GM21390 (cell line): ENCODE results near the gene MAPK9.

Source experiments
- ATAC-seq: cut with Tn5 transposase; IDR thresholded peaks from one replicate; pipeline ENCODE4 v1.9.1; 2021; ENCODE audit not compliant: unreplicated experiment

The MAPK9 gene

GRCh38 chr5:180291943-180292831, at the start of gene MAPK9:
MAPK9 (minus strand) TSS chr5:180292083; CDS start chr5:180280561, 11,522 bp downstream.
- ATAC-seq, result peak; percentile 83

GRCh38 chr5:180341595-180341994, 49.7 kb upstream of the MAPK9 start:
- ATAC-seq, result no peak

DNA sequence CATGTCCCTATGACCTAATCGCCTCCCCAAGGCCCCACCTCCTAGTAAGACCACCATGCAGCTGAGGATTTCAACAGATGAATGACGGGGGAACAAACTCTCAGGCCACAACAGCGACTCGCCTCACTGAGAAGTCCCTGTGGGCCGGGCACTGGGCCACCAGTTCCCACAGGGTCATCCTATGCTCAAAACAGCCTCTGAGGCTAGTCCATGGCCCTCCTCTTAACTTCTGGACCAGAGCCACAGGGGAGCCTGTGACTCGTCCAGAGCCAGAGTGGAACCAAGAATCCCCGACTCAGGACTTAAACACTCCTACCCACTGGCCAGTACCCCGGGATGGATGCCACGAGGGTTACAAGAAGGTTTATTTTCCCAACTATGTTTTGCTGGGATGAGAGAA, 49.0 kb upstream of the MAPK9 start:
- ATAC-seq, result no peak

GRCh38 chr5:180339583-180340183, 47.8 kb upstream of the MAPK9 start:
- ATAC-seq, result no peak

DNA sequence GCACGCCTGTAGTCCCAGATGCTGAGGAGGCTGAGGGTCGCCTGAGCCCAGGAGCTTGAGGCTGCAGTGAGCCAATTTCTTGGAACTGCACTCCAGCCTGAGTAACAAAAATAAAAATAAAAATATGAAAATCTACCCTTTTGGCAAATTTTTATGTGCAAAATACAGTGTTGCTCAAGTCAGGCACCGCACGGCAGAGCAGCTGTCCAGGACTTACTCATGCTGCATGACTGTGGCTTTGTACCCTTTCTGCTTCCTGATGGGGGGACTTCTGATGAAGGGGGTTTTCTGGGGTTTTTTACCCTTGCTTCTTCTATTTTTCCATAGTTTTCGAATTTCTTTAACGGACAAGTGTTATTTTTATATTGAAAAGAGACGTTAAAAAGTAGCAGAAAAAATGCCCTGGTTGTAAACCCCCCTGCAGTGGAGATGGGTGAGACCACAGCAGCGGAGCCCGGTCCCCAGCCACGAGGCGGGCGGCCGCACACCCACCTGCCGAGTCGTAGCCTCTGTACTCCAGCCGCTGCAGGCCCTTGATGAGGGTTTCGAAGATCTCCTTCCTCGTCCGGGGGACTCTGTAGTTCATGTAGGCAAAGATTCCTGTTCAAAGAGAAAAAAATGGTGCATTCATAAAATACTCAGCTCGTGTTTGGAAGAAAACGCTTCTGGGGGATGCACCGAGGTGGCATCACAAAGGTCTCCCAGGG, 46.3 kb upstream of the MAPK9 start:
- no peak for ATAC-seq

- ATAC-seq, result no peak
These were observed 44.5 kb upstream of the MAPK9 start for GRCh38 chr5:180336234-180337020.

GRCh38 chr5:180335614-180336233, 43.8 kb upstream of the MAPK9 start:
- no peak for ATAC-seq

- ATAC-seq, result no peak
These were observed 43.1 kb upstream of the MAPK9 start for GRCh38 chr5:180334751-180335613.

DNA sequence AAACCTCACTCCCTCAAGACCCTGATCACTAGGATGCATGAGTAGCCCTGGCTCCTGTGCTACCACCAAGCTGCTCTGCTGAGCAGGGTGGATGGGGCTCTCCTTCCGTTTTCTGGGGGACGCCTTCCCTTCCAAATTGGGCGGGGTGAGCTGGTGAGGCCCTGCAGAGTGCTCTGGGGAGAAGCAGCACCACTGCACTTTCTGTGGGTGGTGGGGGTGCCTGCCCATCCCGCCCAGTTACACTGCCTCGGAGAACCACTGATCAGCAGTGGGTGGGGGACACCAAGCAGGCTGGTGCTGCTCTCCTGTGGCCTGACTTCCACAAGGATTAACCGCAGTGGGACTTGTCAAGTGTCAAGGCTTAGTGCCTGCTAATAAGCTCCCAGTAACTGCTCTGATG, 42.3 kb upstream of the MAPK9 start:
- ATAC-seq, result no peak

- no peak for ATAC-seq
These were observed 41.8 kb upstream of the MAPK9 start for GRCh38 chr5:180333661-180334060.

DNA sequence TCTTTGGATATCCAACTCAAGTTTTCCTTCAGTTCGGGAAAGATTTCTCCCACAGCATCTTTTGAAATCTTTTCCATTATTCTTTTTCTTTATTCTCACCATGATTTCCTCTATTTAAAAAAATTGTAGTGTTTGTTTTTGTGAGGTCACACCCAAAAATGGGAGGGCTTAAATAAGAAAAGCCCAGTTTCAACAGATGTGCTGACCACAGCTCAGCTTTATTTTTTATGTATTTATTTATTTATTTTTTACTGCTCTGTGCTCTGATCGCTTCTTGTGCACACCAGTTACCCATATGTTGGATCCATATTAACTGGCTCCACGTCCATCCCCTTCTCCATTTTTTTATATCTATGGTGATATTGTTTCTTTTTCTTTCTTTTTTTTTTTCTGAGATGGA, 41.0 kb upstream of the MAPK9 start:
- no peak for ATAC-seq

GRCh38 chr5:180332051-180332517, 40.2 kb upstream of the MAPK9 start:
- ATAC-seq, result no peak

GRCh38 chr5:180331647-180331950, 39.7 kb upstream of the MAPK9 start:
- ATAC-seq, result no peak

DNA sequence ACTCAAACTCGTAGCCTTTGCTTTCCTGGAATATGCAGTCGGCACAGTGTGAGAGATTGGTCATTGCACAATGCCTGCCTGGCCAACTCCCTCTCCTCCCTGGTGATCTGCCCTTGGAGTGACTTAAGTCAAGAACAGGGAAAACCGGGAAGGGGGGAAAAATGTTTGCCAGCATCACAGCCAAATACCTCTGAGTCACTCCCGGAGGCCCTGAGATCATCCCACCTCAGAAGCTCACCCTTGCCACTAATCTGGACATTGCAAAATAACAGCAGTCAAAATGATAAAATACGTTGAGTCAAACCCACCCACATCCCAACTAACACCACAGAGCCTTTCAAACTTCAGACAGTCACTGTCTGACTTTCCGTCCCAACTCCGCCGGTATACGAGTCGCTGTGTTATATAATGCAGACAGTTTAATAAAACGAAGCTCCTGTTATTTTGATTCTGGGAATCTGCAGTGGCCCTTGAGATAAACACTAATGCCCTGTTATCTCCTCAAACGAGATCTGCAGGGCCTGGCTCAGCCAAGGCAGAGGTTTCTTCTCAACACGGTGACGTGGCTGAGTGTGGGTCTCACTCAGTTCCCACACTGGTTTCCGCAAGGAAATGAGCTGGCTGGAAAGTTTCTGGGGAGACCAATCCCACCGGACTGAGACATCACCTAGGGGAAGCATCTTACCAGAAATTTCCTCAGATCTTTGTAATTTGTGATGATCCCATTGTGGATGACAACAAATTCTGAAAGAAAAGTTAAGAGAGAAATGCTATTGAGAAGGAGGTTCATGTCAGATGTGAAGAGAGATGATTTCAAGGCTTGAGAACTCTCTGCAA, 39.1 kb upstream of the MAPK9 start:
- no peak for ATAC-seq

DNA sequence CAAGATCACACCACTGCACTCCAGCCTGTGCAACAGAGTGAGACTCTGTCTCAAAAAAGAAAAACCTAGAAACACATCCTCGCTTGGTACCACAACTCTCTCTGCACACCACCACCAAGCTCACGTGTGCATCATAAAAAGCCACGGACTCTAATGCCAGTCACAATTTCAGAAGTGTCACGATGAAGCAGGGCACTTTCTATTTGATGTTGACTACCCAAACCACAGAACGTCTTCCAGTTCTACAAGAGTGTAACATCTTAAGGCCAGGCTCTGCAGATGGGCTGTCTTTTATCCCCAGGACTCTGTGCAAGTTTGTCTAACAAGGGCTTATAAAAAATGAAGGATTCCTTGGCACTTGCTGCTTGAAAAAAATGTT, 38.4 kb upstream of the MAPK9 start:
- ATAC-seq, result no peak

DNA sequence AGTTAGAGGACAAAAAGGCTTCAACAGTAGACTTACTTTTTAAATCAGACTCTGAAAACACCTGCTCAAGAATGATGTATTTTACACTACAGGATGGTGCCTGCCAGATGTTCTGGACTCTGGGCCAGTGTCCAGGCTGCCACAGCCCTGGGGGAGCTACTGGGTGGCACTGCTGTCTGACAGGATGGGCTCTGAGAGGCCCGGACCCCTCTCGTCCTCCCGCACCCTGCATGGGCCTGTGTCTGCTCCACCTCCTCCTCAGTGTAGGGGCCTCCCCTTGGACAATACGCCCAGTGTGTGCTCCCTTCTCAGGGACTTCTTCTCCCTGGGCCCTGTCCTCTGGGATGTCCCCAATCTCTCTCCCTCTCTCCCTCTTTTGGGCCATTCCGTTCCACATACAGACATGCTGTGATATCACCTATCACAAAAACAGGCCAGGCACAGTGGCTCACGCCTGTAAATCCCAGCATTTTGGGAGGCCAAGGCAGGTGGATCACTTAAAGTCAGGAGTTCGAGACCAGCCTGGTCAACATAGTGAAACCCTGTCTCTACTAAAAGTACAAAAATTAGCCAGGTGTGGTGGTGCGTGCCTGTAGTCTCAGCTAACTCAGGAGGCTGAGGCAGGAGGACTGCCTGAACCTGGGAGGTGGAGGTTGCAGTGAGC, 37.9 kb upstream of the MAPK9 start:
- ATAC-seq, result no peak

GRCh38 chr5:180329138-180329435, 37.2 kb upstream of the MAPK9 start:
- ATAC-seq, result no peak

GRCh38 chr5:180328296-180329137, 36.6 kb upstream of the MAPK9 start:
- peak; percentile 96 for ATAC-seq
